NCI-H2081 treated with DMSO at 0.1 percent for 48 hours (cell line): Measurements from ENCODE around the gene EOLA1.
A peak's percentile ranks its signal among the peaks of the same experiment; 100 is the strongest.
"Not testable (repeated sequence)": the region's sequence is repeated elsewhere in the genome, so short reads cannot be mapped to it uniquely, and the experiment has no call there.

Experiments
- DNase-seq: peaks from one replicate; lab custom pipeline; 2025; lab: John Stamatoyannopoulos, UW

The EOLA1 gene

GRCh38 chrX:149540621-149541520, at the start of gene EOLA1:
Gene EOLA1 (plus strand): TSS chrX:149541012. CDS start chrX:149545631, 4,619 bp downstream.
- peak; percentile 41 for DNase-seq

DNA sequence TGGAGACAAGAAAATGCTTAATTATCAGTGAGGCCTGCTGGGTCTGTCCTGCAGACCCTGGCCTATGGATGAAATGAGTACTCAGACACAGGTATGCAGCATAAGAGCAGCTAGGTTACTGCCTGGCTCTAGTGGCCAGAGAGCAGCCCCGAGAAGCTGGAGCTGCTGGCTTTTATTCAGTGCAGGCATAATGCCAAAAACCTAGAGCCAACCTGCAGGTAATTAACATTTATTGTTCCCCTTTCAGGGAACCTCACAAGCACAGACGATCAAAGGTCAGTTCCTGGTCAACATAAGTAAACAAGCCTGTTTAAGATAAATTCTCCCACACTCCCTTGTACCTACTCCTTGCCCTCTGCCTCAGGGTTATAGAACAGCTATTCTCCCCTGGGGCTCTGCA, 49.0 kb upstream of the EOLA1 start:
- DNase-seq = no peak

DNA sequence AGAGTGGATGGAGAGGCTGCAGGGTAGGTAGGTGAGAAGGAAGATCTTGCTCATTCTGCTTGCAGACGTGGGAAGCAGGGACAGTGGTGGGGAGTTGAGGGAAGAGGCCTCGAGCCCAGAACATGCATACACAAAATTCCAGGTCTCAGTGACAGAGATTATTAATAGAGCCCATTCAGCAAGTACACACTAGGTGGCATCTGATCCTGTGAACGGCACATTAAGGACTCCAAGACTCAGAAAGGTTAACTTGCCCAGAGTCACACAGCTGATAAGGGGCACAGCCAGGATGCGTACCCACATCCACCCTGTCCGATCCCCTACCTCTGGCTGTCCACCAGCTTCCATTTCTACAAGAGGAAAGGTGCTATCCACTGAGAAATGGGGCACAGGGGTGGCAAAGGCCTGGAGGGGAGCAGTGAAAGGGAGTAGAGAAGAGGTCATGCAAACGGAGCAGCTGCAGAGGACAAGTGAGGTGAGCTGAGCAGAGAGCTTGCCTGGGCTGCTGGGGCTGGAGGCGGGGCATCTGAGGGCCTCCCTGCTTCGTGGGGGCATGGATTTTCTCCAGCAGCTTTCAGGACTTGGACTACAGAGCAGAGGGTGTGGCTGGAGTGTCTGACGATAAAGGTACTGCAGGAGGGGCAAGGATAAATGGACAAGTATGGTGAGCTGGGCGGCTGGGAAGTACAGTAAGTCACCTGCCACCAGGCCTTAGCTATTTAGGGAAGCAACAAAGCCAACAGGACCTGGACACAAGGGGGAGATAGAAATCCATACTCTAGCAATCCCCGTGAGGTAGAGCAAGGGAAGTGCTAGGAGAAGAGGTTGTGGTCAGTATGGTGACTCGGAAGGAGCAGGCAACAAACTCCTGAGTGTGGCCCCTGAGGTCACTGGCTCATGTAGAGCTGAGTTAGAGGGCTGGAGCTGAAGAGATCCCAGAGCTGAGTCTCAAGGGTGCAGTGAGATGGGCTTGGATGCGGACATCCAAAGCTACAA, 46.9 kb upstream of the EOLA1 start:
- DNase-seq = no peak

DNA sequence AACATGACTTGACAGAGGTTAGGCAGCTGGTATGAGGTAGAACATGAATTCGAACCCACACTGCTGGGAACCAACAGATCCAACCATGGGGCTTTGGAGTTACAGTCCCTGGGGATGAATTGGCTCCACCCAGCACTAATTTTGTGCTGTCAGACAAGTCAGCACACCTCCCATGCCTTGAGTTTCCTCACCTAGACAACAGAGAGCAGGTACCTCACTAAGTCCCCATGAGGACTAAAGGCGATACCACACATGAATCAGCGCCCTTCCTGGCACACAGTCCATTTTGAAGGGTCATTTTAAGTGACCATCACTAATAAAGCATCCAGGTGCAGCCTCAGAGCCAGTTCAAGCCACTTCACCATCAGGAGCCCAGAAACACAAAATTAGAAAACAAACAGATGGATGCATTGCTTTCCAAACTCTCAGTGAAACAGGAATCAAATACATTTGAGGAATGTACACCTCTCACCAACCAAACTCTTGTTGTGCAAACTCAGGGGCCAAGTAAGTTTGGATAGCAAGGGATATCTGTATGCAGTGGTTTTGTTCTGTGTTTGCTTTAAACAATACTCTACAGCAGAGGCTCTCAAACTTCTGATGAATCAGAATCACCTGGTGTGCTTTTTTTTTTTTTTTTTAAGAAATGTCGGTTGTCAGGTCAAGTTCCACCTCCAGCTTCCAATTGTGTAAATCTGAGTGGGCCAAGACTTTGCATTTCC, 45.8 kb upstream of the EOLA1 start:
- DNase-seq = no peak

- no peak for DNase-seq
Measured at GRCh38 chrX:149495573-149496071, 45.2 kb upstream of the EOLA1 start.

DNA sequence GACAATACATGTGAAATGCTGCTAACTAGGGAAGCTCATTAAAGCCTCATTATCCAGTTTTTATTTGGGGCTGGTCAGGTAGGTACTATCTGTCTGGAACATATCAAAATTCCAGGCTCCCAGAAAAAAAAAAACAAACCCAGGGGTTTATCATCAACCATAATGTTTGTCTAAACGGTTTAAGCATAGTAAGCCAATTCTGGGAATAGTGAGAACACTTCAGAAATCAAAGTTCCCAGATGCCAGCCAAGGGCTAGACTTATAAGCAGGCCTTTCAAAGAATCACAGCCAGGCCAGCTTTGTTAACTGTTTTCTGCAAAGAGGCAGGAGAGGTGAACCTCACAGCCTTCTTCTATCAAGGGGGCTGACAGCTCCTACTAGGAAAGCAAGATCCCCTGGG, 43.8 kb upstream of the EOLA1 start:
- no peak for DNase-seq

GRCh38 chrX:149497626-149498025, 43.2 kb upstream of the EOLA1 start:
- DNase-seq = no peak

- DNase-seq = no peak
Measured at GRCh38 chrX:149498767-149499166, 42.0 kb upstream of the EOLA1 start.

DNA sequence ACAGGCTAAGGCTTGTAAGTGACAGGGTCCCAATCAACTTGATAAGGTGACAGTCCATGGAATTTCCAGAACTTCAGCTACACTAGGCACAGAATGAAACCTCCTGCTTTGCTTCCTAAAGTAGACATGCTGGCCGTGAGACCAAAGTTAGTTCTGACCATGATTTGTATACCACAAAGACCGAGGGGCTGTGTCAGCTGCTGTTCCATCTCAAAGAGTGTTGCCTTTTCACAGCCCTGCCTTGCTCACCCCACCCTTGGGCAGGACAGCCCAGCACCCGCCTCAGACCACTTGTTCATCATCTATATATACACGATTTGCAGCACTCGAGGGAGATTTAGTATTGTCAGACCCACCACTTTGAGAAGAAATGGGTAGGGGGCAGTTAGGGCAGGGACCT, 41.0 kb upstream of the EOLA1 start:
- DNase-seq = no peak

- DNase-seq = not testable (repeated sequence)
Measured at GRCh38 chrX:149502923-149503322, 37.9 kb upstream of the EOLA1 start.

- not testable (repeated sequence) for DNase-seq
Measured at GRCh38 chrX:149503446-149503845, 37.4 kb upstream of the EOLA1 start.

DNA sequence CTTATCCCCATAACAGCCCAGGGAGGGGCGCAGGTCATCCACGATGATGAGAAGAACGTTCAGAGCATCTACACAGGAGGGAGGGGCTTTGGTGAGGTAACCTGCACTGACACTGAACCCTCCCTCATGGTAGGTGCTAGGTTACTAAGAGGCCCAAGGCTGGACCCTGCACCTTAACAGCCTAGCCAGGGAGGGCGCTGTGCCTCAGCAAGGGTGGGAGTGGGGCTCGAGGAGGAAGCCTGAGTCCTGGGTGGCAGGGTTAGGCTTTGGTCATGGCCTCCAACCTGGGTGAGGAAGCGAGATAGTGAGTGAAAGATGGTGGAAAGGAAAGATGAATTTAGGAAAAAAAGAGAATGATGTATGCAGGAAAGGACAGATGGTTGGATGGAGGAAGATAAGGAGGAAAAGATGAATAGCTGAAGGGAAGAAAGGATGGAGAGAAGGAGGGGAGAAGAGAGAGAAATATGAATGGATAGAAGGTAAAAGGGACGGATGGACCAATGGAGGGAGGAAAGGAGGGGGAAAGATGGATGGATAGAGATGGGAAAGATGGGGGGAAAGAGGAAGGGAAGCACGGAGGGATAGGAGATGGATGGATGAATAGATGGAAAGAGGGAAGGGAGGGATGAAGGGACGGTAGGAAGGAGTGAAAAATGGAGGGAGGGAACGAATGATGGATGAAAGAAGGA, 36.4 kb upstream of the EOLA1 start:
- DNase-seq = no peak

DNA sequence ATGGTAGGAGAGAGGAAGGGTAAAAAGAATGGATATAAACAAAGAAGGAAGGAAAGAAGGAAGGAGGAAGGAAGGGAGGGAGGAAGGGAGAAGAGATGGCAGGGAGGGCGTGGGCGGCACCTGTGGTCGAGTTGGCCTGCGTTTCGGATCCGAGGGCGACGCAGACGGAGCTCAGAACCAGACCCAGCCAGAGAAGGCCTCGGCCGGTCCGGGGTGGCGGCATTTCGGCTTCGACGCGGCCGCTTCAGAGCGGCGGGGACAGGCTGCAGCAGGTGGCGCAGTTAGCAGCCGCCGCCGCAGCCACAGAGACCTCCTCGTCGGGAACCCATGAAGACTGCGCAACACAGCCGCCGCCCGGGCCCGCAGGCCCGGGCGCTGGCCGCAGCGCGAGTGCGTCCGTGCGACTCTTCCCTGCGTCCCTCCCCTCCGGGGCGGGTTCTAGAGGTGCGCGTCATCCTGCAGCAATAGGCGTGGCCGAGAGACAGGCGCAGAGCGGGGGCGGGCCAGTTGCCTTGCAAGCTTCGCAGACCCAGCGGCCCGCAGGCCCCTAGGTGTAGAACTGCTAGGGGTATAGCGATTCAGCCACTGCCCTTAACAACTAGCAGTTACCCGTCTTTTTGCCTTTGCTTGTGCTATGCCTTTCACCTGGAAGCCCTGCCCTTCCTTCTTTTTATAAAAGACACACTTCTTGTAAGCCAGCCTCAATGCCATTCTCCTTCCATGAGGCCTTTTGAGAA, 35.7 kb upstream of the EOLA1 start, which contains the start of gene IDS:
IDS (minus strand) TSS at position 392 of the 737 bp plus-strand sequence; CDS start at position 223, 169 bp downstream.
- DNase-seq = peak; percentile 8

GRCh38 chrX:149505671-149506070, 35.1 kb upstream of the EOLA1 start:
- no peak for DNase-seq

DNA sequence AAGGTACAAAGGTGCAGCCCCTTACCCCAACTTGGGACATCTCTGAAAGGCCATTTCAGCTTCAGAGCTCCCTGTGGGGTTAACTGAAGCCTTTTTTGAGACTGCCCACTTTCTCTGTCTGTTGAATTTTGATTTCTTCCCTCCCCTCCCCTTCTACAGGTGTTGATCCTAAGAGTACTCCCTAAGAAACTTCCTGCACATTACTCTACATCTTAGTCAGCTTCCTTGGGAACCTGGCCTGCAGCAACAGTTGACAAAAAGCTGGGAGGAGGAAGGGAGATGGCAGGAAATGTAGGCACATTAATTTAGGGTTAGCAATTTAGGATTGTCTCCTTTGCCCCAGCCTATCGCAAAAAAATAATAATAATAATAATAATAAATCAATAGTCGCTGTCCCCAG, 34.5 kb upstream of the EOLA1 start:
- DNase-seq = no peak

DNA sequence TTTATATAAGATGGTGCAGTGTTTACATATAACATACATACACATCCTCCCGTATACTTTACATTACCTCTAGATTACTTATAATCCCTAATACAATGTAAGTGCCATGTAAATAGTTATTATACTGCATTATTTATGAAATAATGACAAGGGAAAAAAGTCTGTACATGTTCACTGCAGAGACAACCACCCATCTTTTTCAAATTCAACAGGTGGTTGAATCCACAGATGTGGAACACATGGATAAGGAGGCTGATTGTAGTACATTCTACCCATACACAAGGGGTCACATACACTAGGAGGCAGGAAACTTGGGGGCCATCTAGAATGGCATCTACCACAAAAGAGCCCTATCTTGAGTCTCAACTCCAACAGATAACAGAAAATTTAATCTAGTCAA, 32.3 kb upstream of the EOLA1 start:
- DNase-seq = no peak

DNA sequence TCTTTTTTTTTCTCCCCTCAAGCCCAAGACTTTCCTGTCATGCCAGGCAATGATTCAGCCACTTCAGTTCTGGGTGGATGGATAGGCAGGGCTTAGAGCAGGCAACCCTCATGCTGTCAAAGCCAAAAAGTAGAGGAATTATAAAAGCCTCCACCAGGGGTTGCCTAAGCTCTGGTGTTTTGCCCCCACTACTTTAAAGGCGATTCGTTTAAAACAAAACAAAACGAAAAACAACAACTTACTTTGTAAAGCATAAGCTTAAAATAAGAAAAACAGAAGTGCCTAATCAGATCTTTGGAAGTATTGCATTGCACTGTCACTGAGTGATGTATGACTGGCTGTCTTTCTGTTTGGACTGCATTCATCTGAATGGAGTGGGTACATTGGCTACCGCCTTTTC, 30.4 kb upstream of the EOLA1 start:
- no peak for DNase-seq

DNA sequence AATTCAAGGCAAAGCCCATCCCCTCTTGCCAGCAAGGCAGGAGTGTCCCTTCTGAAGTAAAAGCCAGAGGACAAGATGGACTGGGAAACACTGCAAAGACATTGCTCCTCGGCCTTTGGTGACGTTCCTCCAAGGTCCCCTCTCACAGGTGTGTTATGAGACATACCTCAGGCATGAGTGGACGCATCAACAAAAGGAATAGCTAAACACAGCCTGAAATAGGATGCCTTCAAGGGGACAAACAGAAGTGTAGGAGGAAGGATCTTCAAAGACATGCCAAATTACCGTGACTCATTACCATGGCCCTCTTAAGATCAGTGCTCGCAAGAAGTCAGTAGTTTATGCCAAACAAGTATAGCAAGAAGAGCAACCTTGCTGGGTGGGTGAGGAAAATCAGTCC, 29.7 kb upstream of the EOLA1 start:
- no peak for DNase-seq

DNA sequence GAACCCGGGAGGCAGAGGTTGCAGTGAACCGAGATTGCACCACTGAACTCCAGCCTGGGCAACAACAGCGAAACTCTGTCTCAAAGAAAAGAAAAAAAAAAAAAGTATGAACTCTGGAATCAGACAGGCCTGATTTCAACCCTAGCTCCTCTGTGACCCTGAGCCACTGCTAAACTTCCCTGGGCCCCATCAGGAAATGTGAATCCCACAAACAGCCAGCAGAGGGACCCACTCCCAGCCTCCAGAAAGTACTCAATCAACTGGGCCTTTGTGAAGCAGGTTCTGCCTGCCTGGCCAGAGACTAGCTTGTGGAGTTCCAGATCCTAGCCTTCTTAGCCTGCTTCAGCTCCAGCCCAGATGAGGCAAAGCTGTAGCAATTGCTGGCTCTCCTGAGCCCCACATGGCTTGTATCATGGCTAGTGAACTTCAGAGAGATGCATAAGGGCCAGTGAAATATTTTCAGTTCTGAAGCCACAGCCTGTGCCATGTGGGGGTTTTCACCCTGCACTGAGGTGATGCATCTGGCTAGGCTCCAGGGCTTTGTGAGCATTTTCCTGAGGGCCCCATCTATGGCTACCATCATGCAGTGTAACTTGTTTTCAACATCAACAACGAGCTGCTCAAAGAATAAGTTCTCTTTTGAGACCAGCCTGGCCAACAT, 28.5 kb upstream of the EOLA1 start:
- DNase-seq = no peak
